Measurements from ENCODE around the gene FBXL15. TPM values are rescaled to one million over a fixed set of nuclear protein-coding genes. Genes with fewer than 3 reads are reported as not detected.

Gene FBXL15
- total RNA-seq, 2 donors from 2014 or later: 9.7 to 11.4 TPM

- DNase-seq: peak; percentile 93
- Mint-ChIP-seq H3K27ac (no peak overlapping the region), H3K4me3 (peak overlapping the region; percentile 88), H3K27me3 (ENCODE audit: insufficient read depth) (peaks cover 15% of the 10 kb centered on the region), H3K36me3 (ENCODE audit: low read depth) (peaks cover 15% of the 10 kb centered on the region), H3K9me3 (no peaks in the 10 kb centered on the region), H3K4me1 (peaks cover 15% of the 10 kb centered on the region)
- peaks cover 16% of the 10 kb centered on the region for H3K36me3 ChIP-seq (ENCODE audit: control insufficient read depth, insufficient read depth, low read length)
- 22 to 29% methylated on average over 17 to 28 of the region's 28 CpGs for WGBS, 2 experiments (ENCODE audit: insufficient coverage in 1 of 2, insufficient read length in 1 of 2)
- H3K9ac ChIP-seq (ENCODE audit: extremely low read depth, low read length, poor library complexity, severe bottlenecking): no peak overlapping the region
- H3K4me1 ChIP-seq (ENCODE audit: control insufficient read depth, insufficient read depth, low read length): peaks cover 10% of the 10 kb centered on the region
- no peaks in the 10 kb centered on the region for H3K9me3 ChIP-seq (ENCODE audit: control insufficient read depth, low read length)
- TF ChIP-seq CTCF (conservative IDR thresholded peaks at IDR 0.05): peak; percentile 88
- H3K4me3 ChIP-seq (ENCODE audit: low read length): peak overlapping the region; percentile 94
- peaks cover 9% of the 10 kb centered on the region for H3K27me3 ChIP-seq (ENCODE audit: control insufficient read depth, insufficient read depth, low read length, poor library complexity, severe bottlenecking)
- no peak overlapping the region for H3K27ac ChIP-seq (ENCODE audit: low read depth, low read length)
Measured at GRCh38 chr10:102422545-102423129, 2.0 kb downstream of the FBXL15 start.

- DNase-seq: no peak
- Mint-ChIP-seq H3K27ac (no peak overlapping the region), H3K9me3 (no peaks in the 10 kb centered on the region), H3K4me3 (no peak overlapping the region), H3K36me3 (ENCODE audit: low read depth) (peaks cover 15% of the 10 kb centered on the region), H3K4me1 (peaks cover 9% of the 10 kb centered on the region), H3K27me3 (ENCODE audit: insufficient read depth) (peaks cover 7% of the 10 kb centered on the region)
- 93 to 96% methylated on average over 4 to 13 of the region's 13 CpGs for WGBS, 2 experiments (ENCODE audit: insufficient coverage in 1 of 2, insufficient read length in 1 of 2)
- TF ChIP-seq CTCF (conservative IDR thresholded peaks at IDR 0.05): no peak
- no peak overlapping the region for H3K4me3 ChIP-seq (ENCODE audit: low read length)
- no peak overlapping the region for H3K27ac ChIP-seq (ENCODE audit: low read depth, low read length)
- H3K9me3 ChIP-seq (ENCODE audit: control insufficient read depth, low read length): no peaks in the 10 kb centered on the region
- H3K9ac ChIP-seq (ENCODE audit: extremely low read depth, low read length, poor library complexity, severe bottlenecking): no peak overlapping the region
- H3K27me3 ChIP-seq (ENCODE audit: control insufficient read depth, insufficient read depth, low read length, poor library complexity, severe bottlenecking): peaks cover under 1% of the 10 kb centered on the region
- peaks cover 10% of the 10 kb centered on the region for H3K4me1 ChIP-seq (ENCODE audit: control insufficient read depth, insufficient read depth, low read length)
- H3K36me3 ChIP-seq (ENCODE audit: control insufficient read depth, insufficient read depth, low read length): peaks cover 16% of the 10 kb centered on the region
Measured at GRCh38 chr10:102423372-102423968, 2.8 kb downstream of the FBXL15 start.

- Histone ChIP-seq H3K27ac (ENCODE audit: low read depth, low read length) (no peak overlapping the region), H3K9me3 (ENCODE audit: control insufficient read depth, low read length) (no peaks in the 10 kb centered on the region), H3K4me3 (ENCODE audit: low read length) (no peak overlapping the region), H3K27me3 (ENCODE audit: control insufficient read depth, insufficient read depth, low read length, poor library complexity, severe bottlenecking) (no peaks in the 10 kb centered on the region), H3K4me1 (ENCODE audit: control insufficient read depth, insufficient read depth, low read length) (peaks cover 6% of the 10 kb centered on the region), H3K9ac (ENCODE audit: extremely low read depth, low read length, poor library complexity, severe bottlenecking) (no peak overlapping the region), H3K36me3 (ENCODE audit: control insufficient read depth, insufficient read depth, low read length) (peaks cover 16% of the 10 kb centered on the region)
- Mint-ChIP-seq H3K36me3 (ENCODE audit: low read depth) (peaks cover 15% of the 10 kb centered on the region), H3K4me3 (no peak overlapping the region), H3K27me3 (ENCODE audit: insufficient read depth) (peaks cover 7% of the 10 kb centered on the region), H3K9me3 (no peaks in the 10 kb centered on the region), H3K4me1 (peaks cover 8% of the 10 kb centered on the region), H3K27ac (no peak overlapping the region)
- WGBS, 2 experiments (ENCODE audit: insufficient coverage in 1 of 2, insufficient read length in 1 of 2): 86 to 97% methylated on average over 5 to 9 of the region's 9 CpGs
- no peak for DNase-seq
- no peak for TF ChIP-seq CTCF (conservative IDR thresholded peaks at IDR 0.05)
Measured at GRCh38 chr10:102424145-102424544, 3.5 kb downstream of the FBXL15 start.
